Neuronal stem cell (in vitro differentiated cells): ENCODE measurements around the gene TBC1D13.
"Not testable (repeated sequence)": the region's sequence is repeated elsewhere in the genome, so short reads cannot be mapped to it uniquely, and the experiment has no call there.

Experiments
- DNase-seq: peaks from one replicate; pipeline ENCODE4 v3.0.0-alpha.2; 2013; ENCODE audit warnings: low spot score
- H2AFZ ChIP-seq: one replicate; pipeline ENCODE4 v1.6.1; 2013; ENCODE audit warnings: mild to moderate bottlenecking, low read length, inconsistent platforms
- H2AK5ac ChIP-seq: 2 replicates; pipeline ENCODE4 v1.6.1; 2013; ENCODE audit warnings: low read depth, mild to moderate bottlenecking, inconsistent platforms, low read length, moderate library complexity, mixed read lengths
- H2BK120ac ChIP-seq: 2 replicates; pipeline ENCODE4 v1.6.1; 2013; ENCODE audit warnings: low read depth, mild to moderate bottlenecking, inconsistent platforms, low read length, moderate library complexity, mixed read lengths
- H2BK12ac ChIP-seq: one replicate; pipeline ENCODE4 v1.6.1; 2013; ENCODE audit warnings: low read length, inconsistent platforms
- H2BK15ac ChIP-seq: 2 replicates; pipeline ENCODE4 v1.6.1; 2013; ENCODE audit warnings: mild to moderate bottlenecking, low read length, inconsistent platforms, mixed read lengths
- H2BK5ac ChIP-seq: one replicate; pipeline ENCODE4 v1.6.1; 2013; ENCODE audit warnings: inconsistent platforms, mild to moderate bottlenecking, low read length, moderate library complexity
- H3K14ac ChIP-seq: one replicate; pipeline ENCODE4 v1.6.1; 2013; ENCODE audit warnings: low read length, inconsistent platforms
- H3K18ac ChIP-seq: 2 replicates; pipeline ENCODE4 v1.6.1; 2013; ENCODE audit warnings: low read length, inconsistent platforms
- H3K23ac ChIP-seq: 2 replicates; pipeline ENCODE4 v1.6.1; 2013; ENCODE audit warnings: low read depth, mild to moderate bottlenecking, mixed read lengths, low read length, inconsistent platforms; ENCODE audit not compliant: poor library complexity
- H3K27ac ChIP-seq: replicated peaks from 3 replicates; pipeline ENCODE4 v1.5.1; 2013; ENCODE audit warnings: low read length, inconsistent platforms
- H3K27me3 ChIP-seq, 3 experiments: 2 replicates each; pipeline ENCODE4 v1.6.1; 2013; ENCODE audit warnings: low read length in 3 of 3, mild to moderate bottlenecking in 2 of 3, inconsistent platforms in 1 of 3, low read depth in 1 of 3, mixed read lengths in 1 of 3, moderate library complexity in 1 of 3; ENCODE audit not compliant: control insufficient read depth in 3 of 3, insufficient read depth in 3 of 3
- H3K36me3 ChIP-seq, 2 donors: replicated peaks in 1 of 2; 2 replicates each; pipeline ENCODE4 v1.6.1; 2013; ENCODE audit warnings: low read length in 2 of 2; ENCODE audit not compliant: control insufficient read depth in 2 of 2, insufficient read depth in 2 of 2
- H3K4ac ChIP-seq: 2 replicates; pipeline ENCODE4 v1.6.1; 2013; ENCODE audit warnings: inconsistent platforms, mild to moderate bottlenecking, low read length, moderate library complexity
- H3K4me1 ChIP-seq, 2 donors: 1 replicate in 1 of 2; 2 replicates in 1 of 2; pipeline ENCODE4 v1.6.1; 2013; ENCODE audit warnings: low read length in 2 of 2, low read depth in 1 of 2; ENCODE audit not compliant: control insufficient read depth in 2 of 2, insufficient read depth in 1 of 2
- H3K4me2 ChIP-seq: one replicate; pipeline ENCODE4 v1.6.1; 2013; ENCODE audit warnings: mild to moderate bottlenecking, low read length, inconsistent platforms; ENCODE audit not compliant: insufficient read depth, poor library complexity, severe bottlenecking
- H3K4me3 ChIP-seq, 2 donors: 2 replicates each; pipeline ENCODE4 v1.5.1; 2013; ENCODE audit warnings: low read length in 2 of 2, mild to moderate bottlenecking in 2 of 2, inconsistent platforms in 1 of 2, moderate library complexity in 1 of 2
- H3K79me1 ChIP-seq: one replicate; pipeline ENCODE4 v1.6.1; 2013; ENCODE audit warnings: low read depth, mild to moderate bottlenecking, inconsistent platforms, low read length, moderate library complexity
- H3K9ac ChIP-seq: one replicate; pipeline ENCODE4 v1.6.1; 2013; ENCODE audit warnings: mild to moderate bottlenecking, low read depth, low read length, inconsistent platforms; ENCODE audit not compliant: poor library complexity
- H3K9me3 ChIP-seq, 2 donors: replicated peaks in 1 of 2; 2 replicates each; pipeline versions ENCODE3 to v1.6.1; 2013; ENCODE audit warnings: low read length in 2 of 2, mild to moderate bottlenecking in 2 of 2, inconsistent platforms in 1 of 2, low read depth in 1 of 2, mixed read lengths in 1 of 2, moderate library complexity in 1 of 2; ENCODE audit not compliant: control insufficient read depth in 2 of 2, insufficient read depth in 1 of 2
- H4K8ac ChIP-seq: one replicate; pipeline ENCODE4 v1.6.1; 2013; ENCODE audit warnings: low read depth, mild to moderate bottlenecking, inconsistent platforms, low read length, moderate library complexity
- H4K91ac ChIP-seq: one replicate; pipeline ENCODE4 v1.6.1; 2013; ENCODE audit warnings: low read length, low read depth, mild to moderate bottlenecking, inconsistent platforms; ENCODE audit not compliant: poor library complexity
- WGBS, 2 donors: extraction: QIAGEN DNeasy Blood & Tissue Kit; methylation state at CpG; one replicate each; pipeline ENCODE4 v1.1.7; 2013; ENCODE audit warnings: missing lambda C conversion rate in 2 of 2, mixed read lengths in 1 of 2; ENCODE audit not compliant: insufficient read length in 2 of 2, insufficient replicate concordance in 1 of 2; ENCODE audit errors: extremely low coverage in 2 of 2; 5-methylcytosine and 5-hydroxymethylcytosine counted together

Gene TBC1D13

DNA sequence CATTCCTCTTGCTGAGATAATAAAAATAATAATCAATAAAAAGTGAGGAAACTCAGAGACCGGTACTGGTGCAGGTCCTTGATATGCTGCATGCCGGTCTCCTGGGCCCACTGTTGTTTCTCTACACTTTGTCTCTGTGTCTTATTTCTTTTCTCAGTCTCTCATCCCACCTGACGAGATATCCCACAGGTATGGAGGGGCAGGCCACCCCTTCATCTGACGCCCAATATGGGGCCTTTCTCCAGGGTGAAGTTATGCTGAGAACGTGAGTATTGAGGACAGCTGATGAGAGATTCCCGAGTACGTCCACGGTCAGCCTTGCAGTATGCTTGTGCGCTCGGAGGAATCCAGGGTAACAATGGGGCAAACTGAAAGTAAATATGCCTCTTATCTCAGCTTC is 64.0 kb downstream of the TBC1D13 start:
- not testable (repeated sequence) for H3K36me3 ChIP-seq, H3K9ac ChIP-seq, DNase-seq, H3K79me1 ChIP-seq, H2BK15ac ChIP-seq, H2BK120ac ChIP-seq, H3K4me2 ChIP-seq, H3K9me3 ChIP-seq, H2BK5ac ChIP-seq, H4K8ac ChIP-seq, H3K14ac ChIP-seq, H3K27ac ChIP-seq, H4K91ac ChIP-seq, H3K4me3 ChIP-seq, H3K27me3 ChIP-seq, H3K4me1 ChIP-seq, H3K23ac ChIP-seq, H3K18ac ChIP-seq, H2BK12ac ChIP-seq, H2AK5ac ChIP-seq, H2AFZ ChIP-seq, H3K4ac ChIP-seq
- WGBS, 2 donors: no CpG with 5 or more reads among the region's 10 CpGs

DNA sequence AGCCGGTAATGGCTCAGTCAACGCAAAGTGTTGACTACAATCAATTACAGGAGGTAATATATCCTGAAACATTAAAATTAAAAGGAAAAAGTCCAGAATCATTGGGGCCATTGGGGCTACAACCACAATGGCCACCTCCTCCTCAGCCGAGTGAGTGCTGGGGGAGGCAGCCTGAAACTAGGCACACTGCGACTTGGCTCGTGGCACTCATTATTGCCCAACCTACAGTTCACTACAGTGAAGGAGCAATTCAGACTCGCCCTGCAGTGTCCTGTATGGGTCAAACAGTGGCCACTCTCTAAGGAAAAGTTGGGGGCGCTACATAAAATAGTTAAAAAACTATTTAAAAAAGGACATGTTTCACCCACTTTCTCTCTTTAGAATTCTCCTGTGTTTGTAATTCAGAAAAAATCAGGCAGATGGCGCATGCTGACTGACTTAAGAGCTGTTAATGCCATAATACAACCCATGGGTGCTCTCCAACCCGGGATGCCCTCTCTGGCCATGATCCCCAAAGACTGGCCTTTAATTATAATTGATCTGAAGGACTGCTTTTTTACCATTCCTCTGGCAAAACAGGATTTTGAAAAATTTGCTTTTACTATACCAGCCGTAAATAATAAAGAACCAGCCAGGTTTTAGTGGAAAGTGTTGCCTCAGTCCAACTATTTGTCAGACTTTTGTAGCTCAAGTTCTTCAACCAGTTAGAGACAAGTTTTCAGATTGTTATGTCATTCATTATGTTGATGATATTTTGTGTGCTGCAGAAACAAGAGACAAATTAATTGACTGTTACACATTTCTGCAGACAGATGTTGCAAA is 64.9 kb downstream of the TBC1D13 start:
- not testable (repeated sequence) for H3K4me2 ChIP-seq, H3K4me1 ChIP-seq, H3K9me3 ChIP-seq, H4K91ac ChIP-seq, H3K14ac ChIP-seq, H3K27me3 ChIP-seq, H3K23ac ChIP-seq, H3K4me3 ChIP-seq, H3K79me1 ChIP-seq, H2AFZ ChIP-seq, H2BK5ac ChIP-seq, H2BK15ac ChIP-seq, H2AK5ac ChIP-seq, H3K27ac ChIP-seq, DNase-seq, H3K4ac ChIP-seq, H2BK12ac ChIP-seq, H3K18ac ChIP-seq, H4K8ac ChIP-seq, H3K9ac ChIP-seq, H3K36me3 ChIP-seq, H2BK120ac ChIP-seq
- no CpG with 5 or more reads among the region's 10 CpGs for WGBS, 2 donors

DNA sequence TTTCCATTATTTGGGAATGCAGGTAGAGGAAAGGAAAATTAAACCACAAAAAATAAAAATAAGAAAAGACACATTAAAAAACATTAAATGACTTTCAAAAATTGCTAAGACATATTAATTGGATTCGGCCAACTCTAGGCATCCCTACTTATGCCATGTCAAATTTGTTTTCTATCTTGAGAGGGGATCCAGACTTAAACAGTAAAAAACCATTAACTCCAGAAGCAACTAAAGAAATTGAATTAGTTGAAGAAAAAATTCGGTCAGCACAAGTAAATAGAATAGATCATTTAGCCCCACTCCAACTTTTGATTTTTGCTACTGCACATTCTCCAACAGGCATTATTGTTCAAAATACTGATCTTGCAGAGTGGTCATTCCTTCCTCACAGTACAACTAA is 65.6 kb downstream of the TBC1D13 start:
- H4K91ac ChIP-seq, H2BK12ac ChIP-seq, DNase-seq, H3K9ac ChIP-seq, H2BK5ac ChIP-seq, H2AFZ ChIP-seq, H3K4me1 ChIP-seq, H2BK15ac ChIP-seq, H3K36me3 ChIP-seq, H3K4me2 ChIP-seq, H3K14ac ChIP-seq, H3K23ac ChIP-seq, H2BK120ac ChIP-seq, H3K9me3 ChIP-seq, H3K27ac ChIP-seq, H4K8ac ChIP-seq, H2AK5ac ChIP-seq, H3K4me3 ChIP-seq, H3K4ac ChIP-seq, H3K18ac ChIP-seq, H3K79me1 ChIP-seq, H3K27me3 ChIP-seq: not testable (repeated sequence)
- WGBS, 2 donors: no CpG with 5 or more reads among the region's 2 CpGs

DNA sequence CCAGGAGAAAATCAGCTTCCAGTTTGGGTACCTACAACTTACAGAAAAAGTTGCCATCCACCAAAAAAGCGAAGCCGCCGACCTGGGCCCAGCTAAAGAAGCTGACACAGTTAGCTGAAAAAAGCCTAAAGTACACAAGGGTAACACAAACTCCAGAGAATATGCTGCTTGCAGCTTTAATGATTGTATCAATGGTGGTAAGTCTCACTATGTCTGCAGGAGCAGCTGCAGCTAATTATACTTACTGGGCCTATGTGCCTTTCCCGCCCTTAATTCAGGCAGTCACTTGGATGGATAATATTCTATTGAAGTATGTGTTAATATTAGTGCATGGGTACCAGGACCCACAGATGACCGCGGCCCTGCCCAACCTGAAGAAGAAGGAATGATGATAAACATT is 67.4 kb downstream of the TBC1D13 start:
- H3K23ac ChIP-seq, H3K27me3 ChIP-seq, H3K14ac ChIP-seq, H2BK5ac ChIP-seq, H2AFZ ChIP-seq, H3K4me2 ChIP-seq, H3K4me1 ChIP-seq, H3K9ac ChIP-seq, H2AK5ac ChIP-seq, H4K91ac ChIP-seq, DNase-seq, H2BK12ac ChIP-seq, H4K8ac ChIP-seq, H3K9me3 ChIP-seq, H3K36me3 ChIP-seq, H3K4ac ChIP-seq, H3K27ac ChIP-seq, H3K4me3 ChIP-seq, H3K79me1 ChIP-seq, H3K18ac ChIP-seq, H2BK120ac ChIP-seq, H2BK15ac ChIP-seq: not testable (repeated sequence)
- no CpG with 5 or more reads among the region's 6 CpGs for WGBS, 2 donors
